B cell (primary cell): ENCODE results near the gene MRNIP. TPM values are rescaled to one million over a fixed set of nuclear protein-coding genes. Genes with fewer than 3 reads are reported as not detected.

Source experiments
- ATAC-seq: fragments of 200-7000 bp; cut with Tn5 transposase; one replicate; pipeline ENCODE4 v1.10.0; 2021; ENCODE audit warnings: low read depth, mild to moderate bottlenecking, moderate number of reproducible peaks, moderate library complexity
- CTCF ChIA-PET: fragments of 350-600 bp; sonication (Branson Sonifier 250); formaldehyde crosslinking; loops from one replicate; lab custom pipeline; 2021; ENCODE audit warnings: antibody characterized with exemption, inconsistent platforms; lab: Charles Lee
- POLR2A ChIA-PET: fragments of 350-600 bp; sonication (Branson Sonifier 250); formaldehyde crosslinking; loops from one replicate; lab custom pipeline; 2021; ENCODE audit warnings: antibody characterized with exemption; lab: Charles Lee
- DNase-seq: peaks from one replicate; pipeline ENCODE4 v3.0.0; 2013
- H2AFZ ChIP-seq: 2 replicates; pipeline ENCODE4 v1.6.1; 2012; ENCODE audit warnings: mild to moderate bottlenecking, low read depth, low read length; ENCODE audit not compliant: insufficient read depth, poor library complexity, severe bottlenecking
- H3K27ac ChIP-seq, 2 donors: 1 replicate in 1 of 2; 2 replicates in 1 of 2; pipeline ENCODE4 v1.5.1; 2012 to 2013; ENCODE audit warnings: low read length in 2 of 2, mild to moderate bottlenecking in 2 of 2, moderate library complexity in 1 of 2
- H3K27me3 ChIP-seq, 4 experiments: fragments of 200-600 bp in 1 of 4; sonication (generic) in 1 of 4; replicated peaks in 1 of 4; 1 replicate in 2 of 4; 2 replicates in 2 of 4; pipeline versions ENCODE4 v1.6.1 to v1.7.0; 2013 to 2016; ENCODE audit warnings: low read length in 3 of 4, mild to moderate bottlenecking in 2 of 4, mixed read lengths in 1 of 4, moderate library complexity in 1 of 4; ENCODE audit not compliant: insufficient read depth in 4 of 4, control insufficient read depth in 3 of 4; ENCODE audit errors: control extremely low read depth in 1 of 4
- H3K36me3 ChIP-seq, 2 experiments: replicated peaks in 1 of 2; 1 replicate in 1 of 2; 2 replicates in 1 of 2; pipeline versions ENCODE4 v1.6.1 to v1.7.1; 2013; ENCODE audit warnings: low read length in 1 of 2; ENCODE audit not compliant: insufficient read depth in 2 of 2, control insufficient read depth in 1 of 2; ENCODE audit errors: control extremely low read depth in 1 of 2, extremely low read depth in 1 of 2
- H3K4me1 ChIP-seq, 2 donors: fragments of 200-600 bp in 1 of 2; sonication (generic) in 1 of 2; 1 replicate in 1 of 2; 2 replicates in 1 of 2; pipeline versions ENCODE4 v1.5.1 to v1.6.1; 2013 to 2017; ENCODE audit warnings: low read length in 2 of 2; ENCODE audit not compliant: control insufficient read depth in 2 of 2, insufficient read depth in 2 of 2
- H3K4me2 ChIP-seq: replicated peaks from 2 replicates; pipeline ENCODE3; 2012; ENCODE audit warnings: mild to moderate bottlenecking, low read depth, low read length; ENCODE audit not compliant: poor library complexity, severe bottlenecking
- H3K4me3 ChIP-seq, 5 experiments: fragments of 200-600 bp in 1 of 5; sonication (generic) in 1 of 5; 1 replicate in 3 of 5; 2 replicates in 2 of 5; pipeline versions ENCODE4 v1.5.1 to v1.7.0; 2011 to 2016; ENCODE audit warnings: low read length in 4 of 5, mild to moderate bottlenecking in 4 of 5, low read depth in 2 of 5, control low read depth in 1 of 5, moderate library complexity in 1 of 5; ENCODE audit not compliant: insufficient read depth in 1 of 5; ENCODE audit errors: control extremely low read depth in 1 of 5, extremely low read depth in 1 of 5
- H3K79me2 ChIP-seq: fragments of 200-600 bp; sonication (generic); one replicate; pipeline ENCODE4 v1.6.0; 2016; ENCODE audit warnings: low read length; ENCODE audit not compliant: control insufficient read depth, insufficient read depth
- H3K9ac ChIP-seq: fragments of 200-600 bp; sonication (generic); 2 replicates; pipeline ENCODE4 v1.6.1; 2017; ENCODE audit warnings: mild to moderate bottlenecking, low read length, moderate library complexity
- H3K9me3 ChIP-seq, 3 donors: one replicate each; pipeline versions ENCODE4 v1.6.1 to v1.7.1; 2013; ENCODE audit warnings: low read length in 2 of 3; ENCODE audit not compliant: control insufficient read depth in 2 of 3, insufficient read depth in 1 of 3; ENCODE audit errors: control extremely low read depth in 1 of 3
- H4K20me1 ChIP-seq: 2 replicates; pipeline ENCODE4 v1.6.0; 2012; ENCODE audit warnings: mild to moderate bottlenecking, low read length; ENCODE audit not compliant: insufficient read depth, control insufficient read depth, poor library complexity, severe bottlenecking
- H3K27ac Mint-ChIP-seq: one replicate; pipeline ENCODE4 v1.8.0; 2021; ENCODE audit warnings: mixed read lengths
- H3K27me3 Mint-ChIP-seq: one replicate; pipeline ENCODE4 v1.8.0; 2021; ENCODE audit warnings: mixed read lengths
- H3K4me1 Mint-ChIP-seq: one replicate; pipeline ENCODE4 v1.8.0; 2021; ENCODE audit warnings: mixed read lengths
- H3K4me3 Mint-ChIP-seq: one replicate; pipeline ENCODE4 v1.8.0; 2021; ENCODE audit warnings: mixed read lengths
- H3K9me3 Mint-ChIP-seq: one replicate; pipeline ENCODE4 v1.8.0; 2022; ENCODE audit warnings: mixed read lengths; ENCODE audit not compliant: insufficient read depth
- EZH2 ChIP-seq: IDR thresholded peaks from 2 replicates; pipeline ENCODE4 v1.6.1; 2012; ENCODE audit warnings: borderline replicate concordance, low read depth, mild to moderate bottlenecking, moderate library complexity, low read length; ENCODE audit not compliant: insufficient read depth, poor library complexity, severe bottlenecking
- WGBS: methylation state at CpG from one replicate; pipeline ENCODE4 v1.1.5; 2013; ENCODE audit warnings: missing lambda C conversion rate; ENCODE audit not compliant: insufficient coverage; 5-methylcytosine and 5-hydroxymethylcytosine counted together
- intact Hi-C: fragments of 100-400 bp; cut with micrococcal nuclease; formaldehyde crosslinking; loops from one replicate; pipeline ENCODE4 v1.10.0; 2022
- polyA minus RNA-seq: library from RNA; depleted of rRNA, polyadenylated mRNA; stranded (reverse); fragments of >200 nt; gene quantifications from 2 replicates; pipeline ENCODE4 v1.2.3, GENCODE V29; 2012
- polyA plus RNA-seq: library from polyadenylated mRNA; depleted of rRNA; stranded (reverse); fragments of >200 nt; gene quantifications from 2 replicates; pipeline ENCODE4 v1.2.3, GENCODE V29; 2012
- total RNA-seq, 2 donors: library from RNA; stranded (reverse); fragments of 120-200 nt in 1 of 2; gene quantifications; 1 replicate in 1 of 2; 2 replicates in 1 of 2; pipeline versions ENCODE4 v1.2.3 to v1.2.4, GENCODE V29; 2013 to 2022
- TF ChIP-seq, protein P1 (sequence below): fragments of 200-600 bp; IDR thresholded peaks from one replicate; pipeline ENCODE4 v1.8.0; 2022; ENCODE audit warnings: antibody characterized with exemption, mild to moderate bottlenecking

Gene MRNIP, protein sequence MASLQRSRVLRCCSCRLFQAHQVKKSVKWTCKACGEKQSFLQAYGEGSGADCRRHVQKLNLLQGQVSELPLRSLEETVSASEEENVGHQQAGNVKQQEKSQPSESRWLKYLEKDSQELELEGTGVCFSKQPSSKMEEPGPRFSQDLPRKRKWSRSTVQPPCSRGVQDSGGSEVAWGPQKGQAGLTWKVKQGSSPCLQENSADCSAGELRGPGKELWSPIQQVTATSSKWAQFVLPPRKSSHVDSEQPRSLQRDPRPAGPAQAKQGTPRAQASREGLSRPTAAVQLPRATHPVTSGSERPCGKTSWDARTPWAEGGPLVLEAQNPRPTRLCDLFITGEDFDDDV
- 152 and 160 TPM in 2 replicates for total RNA-seq
- 61.9 TPM for total RNA-seq (2013)
- 136 and 178 TPM in 2 replicates for polyA plus RNA-seq
- 31.0 and 34.6 TPM in 2 replicates for polyA minus RNA-seq

DNA sequence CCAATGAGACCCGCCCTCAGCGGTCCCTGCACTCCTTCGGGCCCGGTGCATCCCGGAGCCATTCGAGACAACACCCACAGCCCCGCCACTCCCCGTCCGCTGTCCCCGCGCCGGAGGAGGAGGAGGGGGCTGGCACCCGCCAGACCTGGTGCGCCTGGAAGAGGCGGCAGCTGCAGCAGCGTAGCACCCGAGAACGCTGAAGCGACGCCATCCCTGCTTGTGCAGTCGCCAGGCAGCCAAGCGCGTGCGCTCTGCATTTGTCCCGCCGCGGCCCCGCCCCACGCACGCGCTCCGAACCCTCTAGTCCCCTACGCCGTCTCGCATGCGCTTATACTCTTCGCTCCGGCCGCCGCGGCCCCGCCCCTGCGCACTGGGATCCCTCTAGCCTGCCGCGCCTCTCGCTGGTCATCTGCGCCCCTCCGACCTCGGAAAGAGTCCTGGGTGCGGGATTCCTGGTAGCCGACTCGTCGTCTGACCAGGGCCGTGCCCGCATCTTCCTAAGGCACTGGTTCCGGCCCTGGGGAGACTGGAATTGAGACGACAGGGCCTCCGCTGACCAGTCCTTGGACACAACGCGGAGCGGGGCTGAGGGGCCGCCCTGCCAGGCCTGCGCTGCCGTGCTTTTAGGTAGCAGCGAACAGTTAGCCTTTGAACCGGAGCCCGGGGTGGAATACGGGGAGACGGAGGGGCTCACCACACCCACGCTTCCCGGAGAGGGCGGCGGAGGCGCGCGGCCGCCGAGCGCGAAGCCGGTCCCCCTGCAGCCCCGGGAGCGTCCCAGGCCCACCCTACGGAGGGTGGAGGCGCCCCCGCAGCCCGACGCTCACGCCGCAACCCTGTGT is at the start of gene MRNIP:
Gene MRNIP (minus strand): TSS at position 232 of the 842 bp plus-strand sequence. CDS start 21 bp downstream, at position 211.
- H3K4me3 ChIP-seq, result peak within 1 kb of the TSS; percentile 71 to 95 (median 90)
- peak; percentile 93 for DNase-seq
- Mint-ChIP-seq H3K4me3 (peak within 1 kb of the TSS; percentile 89), H3K27me3 (no peaks in the 10 kb centered on the region), H3K27ac (peak within 1 kb of the TSS; percentile 97), H3K4me1 (peaks cover 31% of the 10 kb centered on the region), H3K9me3 (no peaks in the 10 kb centered on the region)
- H3K4me2 ChIP-seq, result peak within 1 kb of the TSS; percentile 94
- no peaks in the 10 kb centered on the region for H3K27me3 ChIP-seq
- H3K9ac ChIP-seq, result peak within 1 kb of the TSS; percentile 97
- peak within 1 kb of the TSS; percentile 63 to 80 for H3K27ac ChIP-seq
- CTCF ChIA-PET, result interaction anchor here (0.8 to 1.4 kb wide), 5 partner anchors 36 to 116 kb away, joined by 3 to 5 read pairs (median 3); no protein-coding TSS in a partner anchor
- POLR2A ChIA-PET, result interaction anchor here (0.6 to 1.4 kb wide), 6 partner anchors 19 to 92 kb away, joined by 3 to 7 read pairs (median 4); partner anchors contain the start of gene SQSTM1
- H3K9me3 ChIP-seq, result peaks cover 0 to 5% (median 0%) of the 10 kb centered on the region in 3 donors
- H2AFZ ChIP-seq, result peak within 1 kb of the TSS; percentile 97
- ATAC-seq, result peak; percentile 94
- peaks cover 5 to 15% of the 10 kb centered on the region in 2 donors for H3K4me1 ChIP-seq
- TF ChIP-seq, protein P1, sequence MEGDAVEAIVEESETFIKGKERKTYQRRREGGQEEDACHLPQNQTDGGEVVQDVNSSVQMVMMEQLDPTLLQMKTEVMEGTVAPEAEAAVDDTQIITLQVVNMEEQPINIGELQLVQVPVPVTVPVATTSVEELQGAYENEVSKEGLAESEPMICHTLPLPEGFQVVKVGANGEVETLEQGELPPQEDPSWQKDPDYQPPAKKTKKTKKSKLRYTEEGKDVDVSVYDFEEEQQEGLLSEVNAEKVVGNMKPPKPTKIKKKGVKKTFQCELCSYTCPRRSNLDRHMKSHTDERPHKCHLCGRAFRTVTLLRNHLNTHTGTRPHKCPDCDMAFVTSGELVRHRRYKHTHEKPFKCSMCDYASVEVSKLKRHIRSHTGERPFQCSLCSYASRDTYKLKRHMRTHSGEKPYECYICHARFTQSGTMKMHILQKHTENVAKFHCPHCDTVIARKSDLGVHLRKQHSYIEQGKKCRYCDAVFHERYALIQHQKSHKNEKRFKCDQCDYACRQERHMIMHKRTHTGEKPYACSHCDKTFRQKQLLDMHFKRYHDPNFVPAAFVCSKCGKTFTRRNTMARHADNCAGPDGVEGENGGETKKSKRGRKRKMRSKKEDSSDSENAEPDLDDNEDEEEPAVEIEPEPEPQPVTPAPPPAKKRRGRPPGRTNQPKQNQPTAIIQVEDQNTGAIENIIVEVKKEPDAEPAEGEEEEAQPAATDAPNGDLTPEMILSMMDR, result no peak
- TF ChIP-seq EZH2, result no peak
- H3K36me3 ChIP-seq, result peaks cover 0 to 16% of the 10 kb centered on the region in 2 experiments
- H4K20me1 ChIP-seq, result peaks cover 15% of the 10 kb centered on the region
- under 1% methylated on average over 81 of the region's 90 CpGs for WGBS
- intact Hi-C loops, result loop anchor here (1.0 to 2.0 kb wide), 9 partner anchors 38 to 434 kb away; partner anchors contain the start of genes MAML1, MAPK9 and RNF130
- H3K79me2 ChIP-seq, result peaks cover 34% of the 10 kb centered on the region
